ENCODE measurements around the gene ZER1. TPM values are rescaled to one million over a fixed set of nuclear protein-coding genes. Genes with fewer than 3 reads are reported as not detected.

Gene ZER1
- polyA plus RNA-seq (2011; rRNA removed), result 28.0 and 38.4 TPM in 2 replicates
- polyA minus RNA-seq (2011; rRNA and poly(A)+ RNA removed), result 37.1 and 87.6 TPM in 2 replicates

DNA sequence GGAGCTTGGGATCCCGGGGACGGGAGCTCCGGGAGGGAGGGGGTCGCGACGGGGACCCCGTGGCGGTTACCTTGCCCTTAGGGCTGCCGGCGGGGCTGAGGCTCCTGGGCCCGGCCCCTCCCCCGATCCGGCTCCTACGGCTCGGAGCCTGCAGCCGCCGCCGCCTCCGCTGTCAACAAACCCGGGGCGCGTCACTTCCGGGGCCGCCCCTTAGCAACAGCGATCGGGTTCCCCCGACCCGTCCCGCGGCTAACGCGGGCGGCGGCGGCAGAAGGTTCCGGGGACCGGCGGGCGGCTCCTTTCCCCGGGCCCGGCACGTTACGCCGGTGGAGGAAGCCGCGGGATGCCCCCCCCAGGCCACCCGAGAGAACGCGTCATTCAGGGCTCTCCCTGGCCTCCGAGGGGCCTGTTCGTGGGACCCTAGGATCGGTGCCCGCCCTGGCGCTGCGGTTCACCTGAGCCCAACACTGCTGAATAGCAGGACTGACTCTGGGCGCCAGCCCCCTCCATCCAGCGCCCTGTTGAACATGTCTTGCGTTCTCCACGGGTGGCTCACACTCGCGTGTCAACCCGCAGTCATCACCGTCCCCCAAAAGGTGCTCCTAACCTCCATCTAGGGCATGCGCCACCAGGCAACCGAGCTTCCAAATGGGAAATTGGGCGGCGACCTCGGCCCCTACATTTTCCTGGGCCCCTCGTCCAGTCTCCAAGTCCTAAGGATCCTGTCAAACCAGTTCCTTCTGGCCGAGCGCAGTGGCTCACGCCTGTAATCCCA, at the start of gene ZER1:
TSS of gene ZER1 (minus strand) at position 183 of the 775 bp plus-strand sequence. CDS start 16,362 bp downstream, outside the sequence.
- peak within 1 kb of the TSS; percentile 99 for H3K4me3 ChIP-seq (ENCODE audit: low read depth, low read length)
- DNase-seq (ENCODE audit: low read depth, low spot score), result peak; percentile 55
- CTCF ChIA-PET, result interaction anchor here (1.3 to 1.9 kb wide), 3 partner anchors 46 to 157 kb away, joined by 3 to 10 read pairs (median 6); partner anchors contain the start of gene ENDOG
- H3K27ac ChIP-seq (ENCODE audit: low read depth, low read length), result peak within 1 kb of the TSS; percentile 89
- POLR2A ChIA-PET, result interaction anchor here (0.6 kb wide), 2 partner anchors 28 to 152 kb away, joined by 4 read pairs; no protein-coding TSS in a partner anchor
- peaks cover 12% of the 10 kb centered on the region for H3K9me3 ChIP-seq (ENCODE audit: control insufficient read depth, insufficient read depth, low read length)
- TF ChIP-seq, protein P1, sequence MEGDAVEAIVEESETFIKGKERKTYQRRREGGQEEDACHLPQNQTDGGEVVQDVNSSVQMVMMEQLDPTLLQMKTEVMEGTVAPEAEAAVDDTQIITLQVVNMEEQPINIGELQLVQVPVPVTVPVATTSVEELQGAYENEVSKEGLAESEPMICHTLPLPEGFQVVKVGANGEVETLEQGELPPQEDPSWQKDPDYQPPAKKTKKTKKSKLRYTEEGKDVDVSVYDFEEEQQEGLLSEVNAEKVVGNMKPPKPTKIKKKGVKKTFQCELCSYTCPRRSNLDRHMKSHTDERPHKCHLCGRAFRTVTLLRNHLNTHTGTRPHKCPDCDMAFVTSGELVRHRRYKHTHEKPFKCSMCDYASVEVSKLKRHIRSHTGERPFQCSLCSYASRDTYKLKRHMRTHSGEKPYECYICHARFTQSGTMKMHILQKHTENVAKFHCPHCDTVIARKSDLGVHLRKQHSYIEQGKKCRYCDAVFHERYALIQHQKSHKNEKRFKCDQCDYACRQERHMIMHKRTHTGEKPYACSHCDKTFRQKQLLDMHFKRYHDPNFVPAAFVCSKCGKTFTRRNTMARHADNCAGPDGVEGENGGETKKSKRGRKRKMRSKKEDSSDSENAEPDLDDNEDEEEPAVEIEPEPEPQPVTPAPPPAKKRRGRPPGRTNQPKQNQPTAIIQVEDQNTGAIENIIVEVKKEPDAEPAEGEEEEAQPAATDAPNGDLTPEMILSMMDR (IDR thresholded peaks at IDR 0.05; ENCODE audit: low read depth, low read length), result no peak
- no peaks in the 10 kb centered on the region for H3K27me3 ChIP-seq (ENCODE audit: control insufficient read depth, insufficient read depth, low read length)

DNA sequence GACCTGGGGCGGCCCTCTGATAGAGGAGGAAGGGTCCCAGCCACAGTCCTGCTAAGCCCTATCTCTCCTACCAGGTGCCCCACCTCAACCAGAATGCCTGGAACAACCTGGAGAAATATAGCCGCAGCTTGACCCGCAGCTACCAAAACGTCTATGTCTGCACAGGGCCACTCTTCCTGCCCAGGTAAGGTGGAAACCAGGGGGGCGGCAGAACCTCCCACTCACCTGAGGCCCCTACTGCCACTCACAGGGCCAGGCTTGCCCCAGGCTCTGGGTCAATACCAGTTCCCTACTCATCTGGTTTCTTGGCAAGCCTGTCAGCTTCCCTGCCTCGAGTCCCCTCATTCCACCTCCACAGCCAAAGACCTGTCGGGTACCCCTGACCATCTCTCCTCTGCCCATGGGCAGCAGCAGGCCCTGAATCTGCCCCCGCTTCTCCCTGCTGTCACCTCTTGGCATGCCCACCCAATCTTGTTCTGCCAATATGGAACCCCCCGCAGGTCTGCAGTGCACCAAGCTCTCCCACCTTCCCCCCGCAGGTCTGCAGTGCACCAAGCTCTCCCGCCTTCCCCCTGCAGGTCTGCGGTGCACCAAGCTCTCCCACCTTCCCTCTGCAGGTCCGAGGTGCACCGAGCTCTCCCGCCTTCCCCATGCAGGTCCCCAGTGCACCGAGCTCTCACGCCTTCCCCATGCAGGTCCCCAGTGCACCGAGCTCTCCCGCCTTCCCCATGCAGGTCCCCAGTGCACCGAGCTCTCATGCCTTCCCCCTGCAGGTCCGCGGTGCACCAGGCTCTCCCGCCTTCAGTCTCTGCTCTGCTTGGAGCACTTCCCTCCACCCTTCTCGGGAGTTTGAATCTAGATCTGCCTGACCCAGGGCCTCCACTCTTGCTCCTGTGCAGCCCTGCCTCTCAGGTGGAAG, 49.2 kb upstream of the ZER1 start:
- Histone ChIP-seq H3K27ac (ENCODE audit: low read depth, low read length) (no peak overlapping the region), H3K27me3 (ENCODE audit: control insufficient read depth, insufficient read depth, low read length) (no peaks in the 10 kb centered on the region), H3K4me3 (ENCODE audit: low read depth, low read length) (no peak overlapping the region), H3K9me3 (ENCODE audit: control insufficient read depth, insufficient read depth, low read length) (peaks cover 5% of the 10 kb centered on the region)
- DNase-seq (ENCODE audit: low read depth, low spot score), result no peak
- POLR2A ChIA-PET, result no interaction called here
- TF ChIP-seq, protein P1 (IDR thresholded peaks at IDR 0.05; ENCODE audit: low read depth, low read length), result no peak
- CTCF ChIA-PET, result no interaction called here

DNA sequence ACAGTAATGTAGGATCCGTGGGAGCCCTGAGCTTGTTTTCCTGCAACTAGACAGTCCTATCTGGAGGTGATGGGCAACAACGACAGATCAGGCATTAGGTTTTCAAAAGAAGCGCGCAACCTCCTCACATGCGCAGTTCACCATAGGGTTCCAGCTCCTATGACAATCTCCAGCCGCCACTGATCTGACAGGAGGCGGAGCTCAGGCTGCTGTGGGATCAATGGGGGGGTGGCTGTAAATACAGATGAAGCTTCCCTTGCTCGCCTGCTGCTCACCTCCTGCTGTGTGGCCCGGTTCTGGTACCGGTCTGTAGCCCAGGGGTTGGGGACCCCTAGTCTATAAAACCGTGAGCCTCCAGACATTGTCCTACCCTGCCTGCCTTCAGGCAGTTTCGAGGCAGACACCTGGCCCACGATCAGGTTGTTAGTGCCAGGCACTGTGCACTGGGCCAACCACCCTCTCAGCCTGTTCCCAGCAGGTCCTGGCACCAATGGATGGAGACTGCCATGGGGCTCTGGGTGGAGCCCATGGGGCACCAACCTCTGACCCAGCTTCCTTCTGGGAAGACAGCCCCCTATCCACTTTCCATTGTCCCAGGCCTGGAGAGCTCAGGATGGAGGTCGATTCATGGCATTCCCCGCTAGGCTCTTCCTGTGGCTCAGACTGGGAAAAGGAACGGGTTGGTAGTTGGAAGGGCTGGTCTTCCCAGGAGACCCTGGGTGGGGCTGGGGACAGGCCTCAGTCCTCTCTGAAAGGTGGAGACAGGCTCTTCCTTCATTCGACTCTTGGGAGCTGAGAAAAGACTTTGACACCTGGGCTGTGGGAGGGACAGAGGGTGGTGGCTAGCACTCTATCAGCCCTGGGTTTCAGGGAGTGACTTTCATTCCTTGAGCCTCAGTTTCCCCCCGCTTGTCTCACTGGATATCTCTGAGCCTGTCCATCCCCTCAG, 48.3 kb upstream of the ZER1 start:
- TF ChIP-seq, protein P1 (IDR thresholded peaks at IDR 0.05; ENCODE audit: low read depth, low read length), result no peak
- peaks cover 5% of the 10 kb centered on the region for H3K9me3 ChIP-seq (ENCODE audit: control insufficient read depth, insufficient read depth, low read length)
- ChIA-PET CTCF (interaction anchor here (0.6 to 3.1 kb wide), 3 partner anchors 7 to 118 kb away, joined by 5 to 24 read pairs (median 19); partner anchors contain the start of gene PKN3), POLR2A (interaction anchor here (0.5 to 0.7 kb wide), 2 partner anchors 10 to 102 kb away, joined by 3 to 5 read pairs; partner anchors contain the start of gene SPOUT1)
- H3K27me3 ChIP-seq (ENCODE audit: control insufficient read depth, insufficient read depth, low read length), result no peaks in the 10 kb centered on the region
- H3K4me3 ChIP-seq (ENCODE audit: low read depth, low read length), result no peak overlapping the region
- DNase-seq (ENCODE audit: low read depth, low spot score), result no peak
- H3K27ac ChIP-seq (ENCODE audit: low read depth, low read length), result no peak overlapping the region

DNA sequence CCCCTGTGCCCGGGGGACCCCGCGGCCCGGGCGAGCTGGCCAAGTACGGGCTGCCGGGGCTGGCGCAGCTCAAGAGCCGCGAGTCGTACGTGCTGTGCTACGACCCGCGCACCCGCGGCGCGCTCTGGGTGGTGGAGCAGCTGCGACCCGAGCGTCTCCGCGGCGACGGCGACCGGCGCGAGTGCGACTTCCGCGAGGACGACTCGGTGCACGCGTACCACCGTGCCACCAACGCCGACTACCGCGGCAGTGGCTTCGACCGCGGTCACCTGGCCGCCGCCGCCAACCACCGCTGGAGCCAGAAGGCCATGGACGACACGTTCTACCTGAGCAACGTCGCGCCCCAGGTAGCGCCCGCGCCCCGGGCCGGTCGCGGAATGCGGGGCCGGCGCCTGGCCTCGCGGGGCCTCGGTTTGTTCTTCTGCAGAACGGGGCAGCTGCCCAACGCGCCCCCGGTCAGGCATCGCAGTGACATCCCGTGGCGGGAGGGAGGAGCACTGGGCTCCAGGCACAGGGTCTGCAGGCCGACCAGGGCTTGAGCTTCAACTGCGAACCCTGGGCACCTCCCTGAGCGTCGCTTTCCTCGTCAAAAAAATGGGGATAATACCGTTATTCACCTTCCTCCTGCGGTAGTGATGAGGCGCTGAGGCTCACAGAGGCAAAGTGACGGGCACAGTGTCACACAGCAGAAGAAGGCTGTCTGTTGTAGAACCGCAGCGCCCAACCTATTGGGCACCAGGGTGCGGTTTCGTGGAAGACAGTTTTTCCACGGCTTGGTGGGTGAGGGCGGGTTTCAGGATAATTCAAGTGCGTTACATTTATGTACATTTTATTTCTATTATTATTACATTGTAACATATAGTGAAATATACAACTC, 47.4 kb upstream of the ZER1 start:
- CTCF ChIA-PET, result interaction anchor here (0.5 to 3.1 kb wide), 33 partner anchors 8 to 853 kb away, joined by 3 to 52 read pairs (median 6); partner anchors contain the start of genes SET, SPOUT1, ZDHHC12 and ZER1
- no peak for DNase-seq (ENCODE audit: low read depth, low spot score)
- TF ChIP-seq, protein P1 (IDR thresholded peaks at IDR 0.05; ENCODE audit: low read depth, low read length), result no peak
- Histone ChIP-seq H3K4me3 (ENCODE audit: low read depth, low read length) (peak overlapping the region; percentile 80), H3K27me3 (ENCODE audit: control insufficient read depth, insufficient read depth, low read length) (no peaks in the 10 kb centered on the region), H3K9me3 (ENCODE audit: control insufficient read depth, insufficient read depth, low read length) (peaks cover 5% of the 10 kb centered on the region), H3K27ac (ENCODE audit: low read depth, low read length) (no peak overlapping the region)
- POLR2A ChIA-PET, result interaction anchor here (0.5 to 1.4 kb wide), 6 partner anchors 8 to 103 kb away, joined by 3 to 17 read pairs (median 4); partner anchors contain the start of genes SPOUT1 and ZDHHC12

Measured in AG04450 (cell line).